Stimulated activated CD8-positive, alpha-beta memory T cell treated with anti-CD3 and anti-CD28 coated beads, Interleukin-12 subunit alpha, Interleukin-12 subunit beta, amount 100 ng/mL, for 24 hours (primary cell): ENCODE measurements around the gene ACOT13.
"Not testable (repeated sequence)": the region's sequence is repeated elsewhere in the genome, so short reads cannot be mapped to it uniquely, and the experiment has no call there.

ENCODE experiments used
- DNase-seq: peaks from one replicate; pipeline ENCODE4 v3.0.0-alpha.2; 2020; ENCODE audit errors: extremely low read depth

ACOT13 gene

DNA sequence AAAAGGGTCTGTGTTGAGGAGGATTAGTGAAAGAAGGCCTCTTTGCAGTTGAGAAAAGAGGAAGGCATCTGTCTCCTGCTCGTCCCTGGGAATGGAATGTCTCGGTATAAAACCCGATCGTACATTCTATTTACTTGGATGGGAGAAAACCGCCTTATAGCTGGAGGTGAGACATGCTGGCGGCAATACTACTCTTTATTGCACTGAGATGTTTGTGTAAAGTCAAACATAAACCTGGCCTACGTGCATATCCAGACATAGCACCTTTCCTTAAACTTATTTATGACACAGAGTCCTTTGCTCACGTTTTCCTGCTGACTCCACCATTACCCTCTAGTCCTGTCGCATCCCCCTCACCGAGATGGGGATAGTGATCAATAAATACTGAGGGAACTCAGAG, 4.6 kb upstream of the ACOT13 start:
- DNase-seq: no peak

DNA sequence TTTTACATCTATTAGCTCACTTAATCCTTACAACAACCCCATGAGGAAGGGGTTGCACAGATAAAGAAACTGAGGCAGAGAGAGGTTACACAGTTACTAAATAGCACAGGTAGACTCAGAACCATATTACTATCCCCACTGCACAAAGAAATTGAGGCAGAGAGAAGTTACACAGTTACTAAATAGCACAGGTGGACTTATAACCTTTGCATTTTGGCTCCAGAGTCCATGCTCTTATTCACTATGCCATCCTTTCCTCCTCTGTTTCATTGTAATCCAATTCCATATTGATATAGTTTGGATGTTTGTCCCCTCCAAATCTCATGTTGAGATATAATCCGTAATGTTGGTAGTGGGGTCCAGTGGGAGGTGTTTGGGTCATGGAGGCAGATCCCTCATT, 3.7 kb upstream of the ACOT13 start:
- DNase-seq: no peak

DNA sequence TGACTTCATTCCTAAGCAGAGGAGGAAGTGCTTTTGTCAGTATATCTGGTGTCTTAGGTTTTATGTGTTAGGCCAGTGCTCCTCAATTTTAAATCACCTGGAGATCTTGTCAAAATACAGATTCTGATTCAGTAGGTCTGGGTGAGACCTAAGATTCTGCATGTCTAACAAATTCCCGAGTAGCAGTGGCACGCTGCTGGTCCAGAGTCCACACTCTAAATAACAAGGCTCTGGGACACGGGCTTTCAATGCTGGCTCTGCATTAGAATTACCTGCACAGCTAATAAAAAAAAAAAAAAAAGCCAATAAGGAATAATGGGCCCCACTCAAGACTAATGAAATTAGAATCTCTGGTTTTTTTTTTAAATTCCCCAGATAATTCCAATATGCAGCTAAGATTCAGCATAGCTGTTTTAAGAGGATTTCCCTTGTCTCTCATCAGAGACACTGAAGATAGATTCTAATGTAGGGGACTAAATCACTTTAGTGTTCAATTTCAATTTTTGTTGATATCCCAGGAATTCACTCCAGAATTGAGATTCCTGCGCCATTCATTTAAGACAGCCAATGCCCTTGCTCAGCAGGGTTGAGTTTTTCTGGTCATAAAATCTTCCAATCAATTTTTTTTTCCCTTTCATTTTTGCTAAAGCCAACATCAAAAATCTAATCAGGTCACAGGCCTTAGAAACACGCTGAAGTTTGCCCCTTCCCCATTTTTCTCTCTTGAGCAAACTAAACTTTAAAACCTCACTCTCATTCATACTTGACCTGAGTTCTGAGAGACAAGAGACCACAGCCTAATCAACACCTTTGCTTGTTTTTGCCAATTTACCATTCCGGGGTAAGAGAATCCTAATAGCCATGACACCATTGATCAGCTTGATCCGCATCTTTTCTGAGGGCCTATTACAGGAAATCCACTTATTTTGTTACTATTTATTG, 2.6 kb upstream of the ACOT13 start:
- no peak for DNase-seq

DNA sequence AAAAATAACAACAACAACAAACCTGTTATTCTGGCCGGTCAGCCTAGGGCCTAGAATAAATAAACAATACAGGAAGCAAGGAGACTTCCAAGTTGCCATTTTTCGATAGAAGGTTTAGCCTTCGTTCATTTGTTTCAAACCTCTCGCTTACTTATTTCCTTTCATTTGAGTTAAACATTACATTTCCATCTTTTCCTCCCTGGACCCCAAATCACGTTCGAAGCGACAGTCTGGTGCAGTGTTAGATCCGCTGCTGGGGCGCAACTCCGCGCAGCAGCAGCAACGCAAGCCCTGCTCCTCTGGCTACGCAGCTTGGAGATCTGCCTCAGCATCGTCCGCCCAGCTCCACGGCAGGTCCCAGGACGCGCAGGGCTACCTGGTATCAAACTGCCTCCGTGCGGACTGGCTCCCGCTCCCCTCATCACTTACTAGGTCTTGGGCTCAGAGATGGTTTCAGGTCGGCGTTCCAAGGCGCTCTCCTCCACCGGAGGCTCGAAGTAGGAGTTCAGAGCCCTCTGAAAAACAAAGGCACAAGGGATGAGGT, 708 bp upstream of the ACOT13 start:
- DNase-seq: peak; percentile 5

DNA sequence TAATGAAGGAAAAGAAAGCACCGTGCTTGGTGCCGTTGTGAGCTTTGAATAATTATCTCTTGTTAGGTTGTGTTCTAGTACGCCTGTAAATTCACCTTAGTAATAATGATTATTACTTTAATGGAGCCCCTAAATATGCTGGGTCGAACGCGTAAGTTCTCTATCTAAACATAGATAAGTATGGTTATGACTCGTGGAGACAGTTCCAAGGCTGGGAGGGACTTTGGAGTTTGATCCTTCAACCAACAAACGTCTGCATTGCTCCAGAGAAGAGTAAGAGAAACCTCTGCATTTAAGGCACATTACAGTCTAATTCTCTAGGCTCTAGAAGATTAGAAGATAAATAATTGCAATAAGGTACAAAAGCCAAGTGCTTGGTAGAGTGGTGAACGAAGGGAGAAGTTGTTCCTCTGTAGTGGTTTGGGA, 514 bp downstream of the ACOT13 start:
- no peak for DNase-seq

DNA sequence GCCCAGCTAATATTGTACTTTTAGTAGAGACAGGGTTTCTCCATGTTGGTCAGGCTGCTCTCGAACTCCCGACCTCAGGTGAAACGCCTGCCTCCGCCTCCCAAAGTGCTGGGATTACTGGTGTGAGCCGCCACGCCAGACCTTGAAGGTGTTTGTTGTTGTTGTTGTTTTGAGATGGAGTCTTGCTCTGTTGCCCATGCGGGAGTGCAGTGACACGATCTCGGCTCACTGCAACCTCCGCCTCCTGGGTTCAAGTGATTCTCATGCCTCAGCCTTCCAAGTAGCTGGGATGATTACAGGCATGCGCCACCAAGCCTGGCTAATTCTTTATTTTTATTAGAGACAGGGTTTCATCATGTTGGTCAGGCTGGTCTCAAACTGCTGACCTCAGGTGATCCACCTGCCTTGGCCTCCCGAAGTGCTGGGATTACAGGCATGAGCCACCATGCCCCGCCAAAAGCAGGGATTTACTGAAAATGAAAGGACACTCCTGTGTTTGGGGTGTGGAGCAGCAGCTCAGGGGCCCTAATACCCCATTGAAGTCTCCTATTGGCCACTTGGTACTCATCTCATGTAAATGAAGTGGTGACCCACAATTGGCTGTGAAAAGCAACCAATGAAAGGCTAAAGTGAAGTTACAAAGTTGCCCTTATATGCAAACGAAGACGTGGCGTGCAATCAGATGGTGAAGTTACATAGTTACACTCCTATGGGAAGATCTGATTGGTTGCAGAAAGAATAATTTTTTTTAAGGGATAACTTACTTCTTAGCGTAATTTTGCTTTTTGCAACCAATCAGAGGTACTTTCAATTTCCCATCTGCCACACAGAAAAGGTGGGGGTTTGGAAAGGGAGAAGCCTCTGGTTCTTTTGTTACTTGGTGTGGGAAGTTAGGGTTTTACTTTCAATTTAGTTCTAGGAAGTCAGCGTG, 1.5 kb downstream of the ACOT13 start:
- DNase-seq: not testable (repeated sequence)

DNA sequence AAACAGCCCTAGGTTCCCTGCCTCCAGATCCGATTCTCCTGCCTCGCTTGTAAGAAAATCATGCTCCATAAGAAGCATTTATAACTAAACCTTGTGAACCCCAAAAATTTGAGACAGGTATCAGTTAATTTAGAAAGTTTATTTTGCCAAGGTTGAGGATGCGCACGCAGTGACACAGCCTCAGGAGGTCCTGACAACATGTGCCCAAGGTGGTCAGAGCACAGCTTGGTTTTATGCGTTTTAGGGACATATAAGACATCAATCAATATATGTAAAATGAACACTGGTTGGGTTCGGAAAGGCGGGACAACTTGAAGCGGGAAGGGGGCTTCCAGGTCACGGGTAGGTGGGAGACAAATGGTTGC, 2.1 kb downstream of the ACOT13 start:
- no peak for DNase-seq

DNA sequence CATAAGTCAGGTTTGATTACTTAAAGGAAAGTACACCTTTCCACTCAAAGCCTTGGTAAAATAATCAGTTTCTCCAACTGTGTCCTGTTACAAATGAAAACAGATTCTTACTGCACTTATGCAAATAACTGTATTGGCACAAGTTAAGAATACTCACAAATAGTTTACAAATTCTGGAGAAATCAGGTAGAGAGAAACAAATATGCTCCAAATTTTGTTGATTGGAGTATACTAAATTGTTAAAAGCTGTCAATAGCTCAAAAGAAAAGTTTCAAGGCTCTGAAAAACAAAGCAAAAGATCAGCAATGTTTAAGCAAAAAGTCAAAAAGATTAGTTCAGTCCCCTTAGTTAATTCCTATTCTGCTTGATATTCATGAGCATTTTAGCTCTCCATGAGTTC, 3.6 kb downstream of the ACOT13 start:
- DNase-seq: not testable (repeated sequence)

DNA sequence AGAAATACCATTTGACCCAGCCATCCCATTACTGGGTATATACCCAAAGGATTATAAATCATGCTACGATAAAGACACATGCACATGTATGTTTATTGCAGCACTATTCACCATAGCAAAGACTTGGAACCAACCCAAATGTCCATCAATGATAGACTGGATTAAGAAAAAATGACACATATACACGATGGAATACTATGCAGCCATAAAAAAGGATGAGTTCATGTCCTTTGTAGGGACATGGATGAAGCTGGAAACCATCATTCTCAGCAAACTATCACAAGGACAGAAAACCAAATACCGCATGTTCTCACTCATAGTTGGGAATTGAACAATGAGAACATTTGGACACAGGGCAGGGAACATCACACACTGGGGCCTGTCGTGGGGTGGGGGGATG, 4.2 kb downstream of the ACOT13 start:
- DNase-seq: not testable (repeated sequence)

DNA sequence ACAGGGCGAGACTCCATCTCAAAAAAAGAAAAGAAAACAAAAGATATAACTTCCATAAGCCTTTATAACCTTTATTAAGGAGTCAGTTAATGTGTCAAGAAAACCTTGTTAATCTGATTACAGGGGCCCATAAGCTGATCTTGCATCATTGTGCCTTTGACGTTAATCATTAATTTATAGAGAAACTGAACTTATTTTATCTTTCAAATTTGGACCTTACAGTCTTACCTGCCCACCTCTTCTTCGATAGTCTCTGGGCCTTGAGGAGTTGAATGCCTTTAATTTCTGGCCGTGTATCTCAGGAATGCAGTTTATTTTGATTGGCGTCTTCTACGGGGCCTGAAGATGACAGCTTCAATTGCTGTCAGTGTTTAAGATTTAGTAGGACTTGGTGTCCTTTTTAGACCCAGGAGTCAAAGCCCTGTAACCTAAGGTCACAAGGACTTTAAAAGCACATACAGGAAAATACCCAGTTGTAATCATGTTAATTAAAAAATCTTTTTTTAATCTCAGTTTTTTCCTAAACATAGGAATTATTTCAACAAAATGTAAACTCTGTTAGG, 5.8 kb downstream of the ACOT13 start:
- no peak for DNase-seq

DNA sequence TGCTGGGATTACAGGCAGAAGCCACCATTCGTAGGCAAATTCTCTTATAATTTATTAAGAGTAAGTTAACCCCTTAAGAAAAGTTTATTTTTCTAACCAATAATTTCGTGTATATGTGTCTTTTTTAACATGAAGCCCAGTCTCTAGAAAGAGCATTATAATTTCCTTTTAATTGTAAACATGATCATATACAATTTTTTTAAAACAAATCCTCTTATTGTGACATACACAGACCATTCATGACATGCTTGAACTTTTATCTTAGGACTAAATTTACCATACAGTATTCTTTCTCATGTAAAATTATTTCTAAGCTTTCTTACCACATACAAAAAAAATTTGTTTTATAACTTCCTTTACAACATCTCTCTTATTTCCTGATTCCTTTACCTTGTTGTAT, 6.7 kb downstream of the ACOT13 start:
- DNase-seq: no peak

DNA sequence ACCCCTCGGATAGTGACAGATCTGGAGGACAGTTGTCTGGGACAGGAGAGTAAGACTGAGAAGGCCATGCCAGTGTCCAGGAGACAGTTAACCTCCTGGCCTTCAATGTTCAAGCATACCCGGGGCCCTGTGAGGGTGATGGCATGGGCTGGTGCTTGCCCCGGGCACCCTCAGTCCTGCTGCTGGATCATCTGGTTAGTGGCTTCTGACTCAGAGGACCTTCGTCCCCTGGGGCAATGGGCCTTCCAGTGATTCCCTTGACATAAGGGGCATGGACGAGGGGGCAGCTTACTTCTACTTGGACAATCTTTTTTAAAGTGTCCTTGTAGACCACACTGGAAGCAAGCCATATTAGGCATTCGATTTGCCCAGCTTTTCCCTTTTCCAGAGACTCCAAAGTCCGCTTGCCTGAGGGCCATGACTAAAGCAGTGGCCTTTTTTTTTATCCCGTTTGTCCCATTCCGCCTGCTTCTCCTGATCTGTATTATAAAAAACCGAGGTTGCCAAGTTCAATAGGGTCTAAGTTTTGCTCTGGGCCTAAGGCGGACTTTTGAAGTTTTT, 12.0 kb downstream of the ACOT13 start:
- DNase-seq: not testable (repeated sequence)

DNA sequence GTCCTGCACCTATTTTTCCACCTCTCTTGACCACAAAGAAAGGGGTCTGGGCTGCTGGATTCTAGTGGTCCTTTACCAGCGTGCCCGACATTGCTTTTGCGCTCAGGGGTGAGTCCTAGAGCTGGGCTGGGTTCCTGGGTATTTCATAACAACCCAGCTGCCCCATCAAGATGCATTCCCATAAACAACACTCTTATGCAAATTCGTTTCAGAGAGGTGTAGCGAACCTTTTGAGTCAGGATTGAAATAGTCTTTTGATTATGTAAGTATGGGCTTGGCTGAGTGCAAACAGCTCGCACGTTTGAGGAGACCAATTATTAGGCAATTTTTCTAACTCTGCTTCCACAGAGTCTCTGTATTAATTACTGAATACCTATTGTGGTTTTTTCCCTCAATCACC, 13.7 kb downstream of the ACOT13 start:
- DNase-seq: no peak

DNA sequence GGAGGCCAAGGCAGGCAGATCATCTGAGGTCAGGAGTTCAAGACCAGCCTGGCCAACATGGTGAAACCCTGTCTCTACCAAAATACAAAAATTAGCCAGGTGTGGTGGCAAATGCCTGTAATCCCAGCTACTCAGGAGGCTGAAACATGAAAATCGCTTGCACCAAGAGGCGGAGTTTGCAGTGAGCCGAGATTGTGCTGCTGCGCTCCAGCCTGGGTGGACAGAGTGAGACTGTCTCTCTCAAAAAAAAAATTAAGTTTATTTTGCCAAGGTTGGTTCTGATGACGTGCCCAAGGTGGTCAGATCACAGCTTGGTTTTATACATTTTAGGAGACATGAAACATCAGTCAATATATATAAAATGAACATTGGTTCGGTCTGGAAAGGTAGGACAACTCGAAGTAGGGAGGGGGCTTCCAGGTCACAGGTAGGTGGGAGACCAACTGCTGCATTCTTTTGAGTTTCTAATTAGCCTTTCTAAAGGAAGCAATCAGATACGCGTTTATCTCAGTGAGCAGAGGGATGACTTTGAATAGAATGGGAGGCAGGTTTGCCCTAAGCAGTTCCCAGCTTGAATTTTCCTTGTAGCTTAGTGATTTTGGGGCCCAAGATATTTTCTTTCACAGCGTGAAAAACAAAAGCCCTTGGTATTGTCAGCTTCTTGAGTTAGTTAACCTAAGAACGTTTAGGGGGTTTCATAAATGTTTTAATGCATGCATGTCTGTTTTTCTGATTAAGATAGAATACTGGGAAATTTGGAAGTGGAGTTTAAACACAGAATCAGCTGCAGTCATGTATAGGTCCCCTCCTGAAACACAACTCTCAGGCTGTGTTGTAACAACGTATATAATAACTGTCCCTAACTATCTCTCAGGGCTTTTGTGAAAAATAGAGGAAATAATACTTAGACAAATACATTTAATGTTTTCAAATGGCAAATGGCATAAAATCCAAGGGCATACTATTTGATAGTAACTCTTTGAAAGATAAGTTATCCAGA, 16.7 kb downstream of the ACOT13 start:
- DNase-seq: no peak

DNA sequence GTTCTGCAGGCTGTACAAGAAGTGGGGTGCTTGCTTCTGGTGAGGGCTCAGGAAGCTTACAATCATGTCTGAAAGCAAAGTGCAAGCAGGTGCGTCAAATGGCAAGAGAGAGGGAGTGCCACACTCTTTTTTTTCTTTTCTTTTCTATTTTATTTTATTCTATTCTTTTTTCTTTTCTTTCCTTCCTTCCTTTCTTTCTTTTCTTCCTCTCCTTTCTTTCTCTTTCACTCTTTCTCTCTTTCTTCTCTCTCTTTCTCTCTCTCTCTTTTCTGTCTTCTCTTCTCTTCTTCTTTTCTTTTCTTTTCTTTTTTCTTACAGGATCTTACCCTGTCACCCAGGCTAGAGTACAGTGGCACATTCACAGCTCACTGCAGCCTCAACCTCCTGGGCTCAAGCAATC, 19.5 kb downstream of the ACOT13 start:
- no peak for DNase-seq

DNA sequence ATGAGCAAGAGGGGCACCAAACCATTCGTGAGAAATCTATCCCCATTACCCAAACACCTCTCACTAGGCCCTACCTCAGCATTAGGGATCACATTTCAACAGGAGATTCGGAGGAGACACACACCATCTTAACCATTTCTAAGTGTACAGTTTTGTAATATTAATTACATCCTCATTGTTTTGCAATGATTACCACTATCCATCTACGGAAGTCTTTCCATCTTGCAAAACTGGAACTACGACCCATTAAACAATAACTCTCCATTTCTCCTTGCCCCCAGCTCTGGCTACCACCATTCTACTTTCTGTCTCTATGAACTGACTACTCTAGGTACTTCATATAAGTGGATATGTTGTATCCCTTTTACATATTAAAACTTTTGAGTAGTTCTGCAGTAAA, 20.1 kb downstream of the ACOT13 start:
- DNase-seq: no peak

DNA sequence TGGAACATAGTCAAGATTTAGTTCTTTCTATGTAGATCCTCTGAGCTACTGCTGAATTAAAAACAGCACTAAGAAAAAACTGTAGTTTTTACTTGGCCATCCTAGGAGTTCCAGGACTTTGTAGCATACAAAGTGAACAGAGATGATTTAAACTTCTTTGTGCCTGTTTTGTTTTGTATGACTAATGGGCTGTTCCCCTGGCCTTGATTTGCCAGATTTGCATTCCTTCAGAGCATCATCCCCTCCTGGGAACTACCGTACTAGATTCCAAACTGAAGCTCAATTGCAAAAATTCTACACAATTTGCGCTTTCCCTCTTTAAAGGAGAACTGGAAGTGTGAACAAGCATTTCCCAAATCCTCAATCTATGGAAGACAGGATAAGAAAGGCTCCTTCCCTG, 23.1 kb downstream of the ACOT13 start:
- no peak for DNase-seq

DNA sequence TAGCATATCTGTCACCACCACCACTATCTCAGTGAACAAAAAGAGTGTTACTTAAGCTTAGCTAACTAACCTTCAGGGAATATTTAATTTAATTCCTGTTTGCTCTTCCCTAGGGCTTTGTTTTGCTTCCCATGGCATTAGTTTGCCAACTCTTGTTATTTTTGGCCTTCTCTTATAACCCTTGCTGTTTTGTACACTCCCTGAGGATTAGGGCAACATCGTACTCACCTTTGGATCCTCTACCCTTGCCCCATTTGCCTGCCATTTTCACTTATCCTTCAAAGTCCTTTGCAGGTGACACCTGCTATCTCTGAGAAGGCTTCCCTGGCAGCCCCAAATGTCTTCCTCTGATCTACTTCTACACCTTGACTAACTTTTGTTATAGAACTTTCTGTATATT, 23.7 kb downstream of the ACOT13 start:
- no peak for DNase-seq

DNA sequence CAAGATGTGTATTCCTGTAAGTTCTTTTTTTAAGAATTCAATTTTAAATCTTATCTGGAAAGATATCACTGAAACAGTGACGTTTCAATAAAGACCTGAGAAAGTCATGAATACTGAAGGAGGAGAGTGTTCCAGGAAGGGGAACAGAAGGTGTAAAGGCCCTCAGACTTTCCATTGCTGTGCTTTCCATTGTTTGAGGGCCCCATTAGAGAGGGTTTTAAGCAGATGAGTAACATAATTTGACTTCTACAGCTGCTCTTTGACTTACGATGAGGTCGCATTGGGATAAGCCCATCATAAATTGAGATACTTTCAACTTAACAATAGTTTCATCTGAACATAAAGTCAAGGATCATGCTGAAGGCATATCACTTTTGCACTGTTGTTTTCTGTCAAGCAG, 24.7 kb downstream of the ACOT13 start:
- DNase-seq: no peak

DNA sequence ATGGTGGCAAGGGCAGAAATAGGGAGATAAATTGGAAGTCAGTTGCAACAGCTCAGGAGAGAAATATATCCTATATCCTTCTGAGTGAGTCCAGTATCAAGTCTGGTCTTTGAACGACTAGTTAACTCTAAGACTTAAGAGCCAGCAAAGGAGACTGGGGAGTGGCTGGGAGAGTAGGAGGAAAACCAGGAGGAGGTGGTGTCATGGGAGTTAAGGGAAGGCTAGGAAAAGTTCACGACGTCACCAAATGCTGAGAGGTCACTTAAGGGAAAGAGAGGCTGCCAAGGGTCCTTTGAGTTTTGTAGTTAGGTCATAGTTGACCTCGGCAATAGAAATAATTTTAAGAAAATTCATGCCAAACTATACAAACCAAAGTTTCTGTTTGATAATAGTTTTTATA, 25.1 kb downstream of the ACOT13 start:
- no peak for DNase-seq

DNA sequence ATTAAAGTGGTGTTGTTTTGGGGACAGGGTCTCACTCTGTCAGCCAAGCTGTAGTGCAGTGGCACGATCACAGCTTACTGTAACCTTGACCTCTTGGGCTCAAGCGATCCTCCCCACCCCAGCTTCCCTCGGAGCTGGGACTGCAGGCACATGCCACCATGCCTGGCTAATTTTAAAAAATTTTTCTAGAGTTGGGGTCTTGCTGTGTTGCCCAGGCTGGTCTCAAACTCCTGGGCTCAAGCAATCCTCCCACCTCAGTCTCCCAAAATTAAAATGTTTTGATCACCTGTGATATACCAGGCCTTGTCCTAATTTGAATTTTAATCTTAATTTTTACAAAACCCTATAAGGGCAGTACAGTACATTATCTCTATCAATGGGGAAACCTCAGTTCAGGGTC, 25.5 kb downstream of the ACOT13 start:
- DNase-seq: no peak
